Choroid plexus epithelial cell (primary cell): ENCODE measurements around the gene GALNT14.

Experiments used
- DNase-seq: peaks from one replicate; pipeline ENCODE4 v3.0.0-alpha.2; 2010; ENCODE audit warnings: low read depth
- H3K4me3 ChIP-seq: 2 replicates; pipeline ENCODE4 v1.5.1; 2011; ENCODE audit warnings: low read depth, mild to moderate bottlenecking, control low read depth, low read length, moderate library complexity
- TF ChIP-seq, protein P1 (sequence below): conservative IDR thresholded peaks from 2 replicates; pipeline ENCODE4 v1.5.1; 2011; ENCODE audit warnings: low read depth, mild to moderate bottlenecking, control low read depth, inconsistent platforms, low read length, moderate library complexity

GALNT14 gene

DNA sequence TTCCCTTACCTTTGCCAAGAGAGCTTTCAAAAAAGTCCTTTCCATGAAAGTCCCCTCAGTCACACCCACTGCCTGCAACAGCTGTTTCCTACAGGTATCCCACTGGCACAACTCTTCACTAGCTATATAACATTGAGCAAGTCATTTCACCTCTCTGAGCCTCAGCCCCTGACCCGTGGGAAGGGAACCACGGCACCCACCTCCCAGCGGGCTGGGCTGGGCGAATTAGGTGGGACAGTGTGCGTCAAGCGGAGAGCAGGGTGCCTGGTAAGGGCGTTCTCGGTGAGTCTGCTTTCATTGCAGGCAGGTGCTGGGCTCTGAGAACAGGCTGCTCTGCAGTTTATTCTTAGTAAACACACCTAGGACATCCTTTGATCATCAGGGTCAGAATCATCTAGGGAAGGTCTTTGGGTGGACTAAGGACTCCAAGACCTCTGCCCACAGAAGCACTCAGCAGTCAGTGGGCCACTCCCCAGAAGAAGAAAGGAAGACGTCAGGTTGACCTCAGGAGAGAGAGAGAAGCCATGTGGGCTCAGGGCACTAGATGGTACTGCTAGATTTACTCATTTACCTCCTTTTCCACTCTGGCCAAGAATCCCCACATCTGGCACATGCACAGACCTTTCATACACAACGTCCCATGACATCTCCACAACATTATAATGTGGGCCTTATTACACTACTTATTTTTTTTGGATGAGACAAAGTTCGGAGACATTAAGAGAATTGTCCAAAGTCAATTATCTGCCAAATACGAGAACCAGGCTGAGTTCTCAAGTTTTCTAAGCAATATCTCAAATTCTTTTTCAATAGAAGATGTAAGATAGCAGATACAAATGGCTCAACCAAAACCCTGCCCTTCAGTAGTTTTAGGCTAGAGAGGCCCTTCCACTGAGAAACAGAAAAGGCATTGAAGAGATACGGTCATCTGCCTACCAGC lies 79.9 kb downstream of the GALNT14 start:
- no peak for DNase-seq
- H3K4me3 ChIP-seq = no peak overlapping the region
- TF ChIP-seq, protein P1, sequence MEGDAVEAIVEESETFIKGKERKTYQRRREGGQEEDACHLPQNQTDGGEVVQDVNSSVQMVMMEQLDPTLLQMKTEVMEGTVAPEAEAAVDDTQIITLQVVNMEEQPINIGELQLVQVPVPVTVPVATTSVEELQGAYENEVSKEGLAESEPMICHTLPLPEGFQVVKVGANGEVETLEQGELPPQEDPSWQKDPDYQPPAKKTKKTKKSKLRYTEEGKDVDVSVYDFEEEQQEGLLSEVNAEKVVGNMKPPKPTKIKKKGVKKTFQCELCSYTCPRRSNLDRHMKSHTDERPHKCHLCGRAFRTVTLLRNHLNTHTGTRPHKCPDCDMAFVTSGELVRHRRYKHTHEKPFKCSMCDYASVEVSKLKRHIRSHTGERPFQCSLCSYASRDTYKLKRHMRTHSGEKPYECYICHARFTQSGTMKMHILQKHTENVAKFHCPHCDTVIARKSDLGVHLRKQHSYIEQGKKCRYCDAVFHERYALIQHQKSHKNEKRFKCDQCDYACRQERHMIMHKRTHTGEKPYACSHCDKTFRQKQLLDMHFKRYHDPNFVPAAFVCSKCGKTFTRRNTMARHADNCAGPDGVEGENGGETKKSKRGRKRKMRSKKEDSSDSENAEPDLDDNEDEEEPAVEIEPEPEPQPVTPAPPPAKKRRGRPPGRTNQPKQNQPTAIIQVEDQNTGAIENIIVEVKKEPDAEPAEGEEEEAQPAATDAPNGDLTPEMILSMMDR = no peak

DNA sequence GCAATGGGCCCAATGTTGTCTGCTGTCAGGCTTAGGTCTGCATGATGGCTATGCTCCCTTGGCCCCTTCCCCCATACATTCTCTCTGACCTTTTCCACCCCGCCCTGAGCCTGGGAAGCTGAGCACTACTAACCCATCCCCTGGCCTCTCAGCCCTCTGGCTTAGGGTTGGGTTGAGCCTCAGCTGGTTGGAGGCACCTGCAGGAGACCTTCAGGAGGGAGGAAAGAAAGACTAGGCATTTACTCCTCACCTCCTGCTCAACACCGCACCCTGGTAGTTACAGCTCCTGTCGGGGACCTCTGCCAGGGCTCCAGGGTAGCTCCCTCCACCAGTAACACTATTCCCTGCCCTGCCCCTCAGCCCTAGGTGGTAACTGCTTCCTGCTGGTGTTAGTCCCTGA lies 80.5 kb downstream of the GALNT14 start:
- TF ChIP-seq, protein P1 = no peak
- H3K4me3 ChIP-seq = no peak overlapping the region
- DNase-seq = no peak

DNA sequence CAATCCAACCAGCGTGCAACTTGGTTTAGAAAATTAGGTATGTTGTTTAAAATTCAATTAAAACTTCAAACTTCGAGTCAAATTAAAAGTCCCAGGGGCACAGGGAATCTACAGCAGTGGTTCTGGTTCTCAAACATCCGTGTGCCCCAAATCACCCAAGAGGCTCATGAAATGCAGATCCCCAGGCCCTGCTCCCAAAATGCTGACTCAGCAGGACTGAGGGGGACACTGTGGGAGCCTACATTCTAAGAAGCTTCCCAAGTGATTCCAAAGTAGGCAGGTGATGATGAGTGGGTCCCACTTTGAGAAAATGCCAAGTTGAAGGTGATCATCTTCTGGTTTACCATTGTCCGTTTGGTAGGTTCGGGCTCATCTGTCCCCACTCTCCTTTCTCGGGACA lies 82.3 kb downstream of the GALNT14 start:
- DNase-seq = no peak
- TF ChIP-seq, protein P1 = no peak
- H3K4me3 ChIP-seq = no peak overlapping the region

DNA sequence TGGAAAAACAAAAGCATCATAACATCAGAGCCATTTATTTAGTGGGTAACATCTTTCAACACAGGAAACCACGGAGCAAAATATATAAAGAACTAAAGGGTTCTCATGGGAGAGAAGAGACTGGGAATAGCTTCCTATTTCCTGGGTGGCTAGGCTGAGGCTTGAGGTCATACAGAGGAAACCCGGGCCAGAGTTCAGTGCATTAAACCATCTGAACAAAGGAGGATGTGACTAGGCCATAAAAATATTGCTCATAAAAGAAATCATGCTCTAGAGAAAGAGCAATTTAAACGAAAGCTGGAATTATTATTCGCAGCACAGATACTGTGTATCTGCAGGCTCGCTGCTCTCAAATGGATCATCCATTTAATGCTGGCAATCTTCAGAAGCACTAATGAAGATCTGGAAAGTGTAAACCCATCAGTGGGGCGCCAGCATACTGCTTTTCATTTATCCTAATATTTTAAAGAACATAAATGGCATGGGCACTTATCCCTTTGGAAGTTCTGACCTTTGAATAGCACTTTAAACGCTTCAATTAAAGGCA lies 83.3 kb downstream of the GALNT14 start:
- DNase-seq = no peak
- TF ChIP-seq, protein P1 = no peak
- no peak overlapping the region for H3K4me3 ChIP-seq

DNA sequence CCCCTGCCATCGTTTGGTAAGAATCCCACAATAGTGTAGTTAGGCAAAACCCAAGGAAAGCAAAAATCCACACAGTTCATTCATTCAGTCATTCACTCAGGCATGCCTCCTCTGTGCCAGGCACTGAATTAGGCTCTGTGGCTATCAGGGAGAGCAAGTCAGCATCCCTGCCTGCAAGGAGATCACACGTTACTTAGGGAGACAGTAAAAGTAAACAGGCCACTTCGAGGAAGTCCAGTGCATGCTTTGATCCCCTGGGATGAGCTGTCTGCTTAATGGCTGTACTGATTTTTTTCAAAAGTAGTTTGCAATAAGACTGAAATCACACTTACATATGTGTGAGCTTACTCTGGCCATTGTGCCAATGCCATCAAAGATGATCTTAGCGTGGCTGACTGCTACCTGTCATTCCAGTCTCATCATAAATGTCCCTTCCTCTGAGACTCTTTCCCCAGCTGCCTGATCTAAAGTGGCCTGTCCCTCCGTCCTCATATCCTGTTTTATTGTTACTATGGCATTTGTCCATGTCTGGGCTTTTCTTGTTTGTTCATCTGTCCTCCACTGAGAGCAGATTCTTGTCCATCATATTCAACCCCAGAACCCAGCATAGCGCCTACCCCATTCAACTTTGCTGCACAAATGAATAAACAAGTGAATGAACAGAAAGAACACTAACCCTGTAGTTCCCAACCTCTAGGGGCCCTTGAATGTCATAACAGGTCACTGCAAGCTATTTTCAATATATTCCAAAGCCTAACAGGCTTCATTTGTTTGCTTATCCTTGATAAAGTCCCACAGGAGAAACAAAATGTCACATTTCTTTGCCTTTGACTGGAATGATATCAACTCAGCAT lies 84.1 kb downstream of the GALNT14 start:
- DNase-seq = no peak
- H3K4me3 ChIP-seq = no peak overlapping the region
- TF ChIP-seq, protein P1 = no peak

DNA sequence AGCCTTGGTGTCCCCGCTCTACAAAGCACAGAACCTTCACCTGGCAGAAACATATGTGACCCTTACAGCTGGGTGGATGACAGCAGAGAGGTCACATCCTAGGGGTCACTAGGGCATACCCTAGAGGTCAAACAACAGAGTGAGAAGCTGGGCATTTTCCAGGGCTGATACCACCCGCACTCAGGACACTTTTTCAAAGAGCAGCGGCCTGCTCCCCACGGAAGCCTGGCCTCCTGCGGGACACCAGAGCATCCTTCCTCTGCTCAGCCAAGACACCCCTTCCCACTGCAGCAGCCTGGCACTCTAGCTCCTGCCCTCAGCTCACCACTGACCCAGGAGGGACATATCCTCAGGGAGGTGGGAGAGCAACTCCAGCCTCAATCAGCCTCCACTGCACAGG lies 86.0 kb downstream of the GALNT14 start:
- DNase-seq = no peak
- TF ChIP-seq, protein P1 = no peak
- no peak overlapping the region for H3K4me3 ChIP-seq
